Fibroblast of skin of left quadriceps (primary cell): ENCODE measurements around the gene CCNB2.

Experiments
- DNase-seq, 2 experiments: peaks; one replicate each; pipeline ENCODE4 v3.0.0-alpha.2; 2013; ENCODE audit warnings: low read depth in 2 of 2

CCNB2 gene

DNA sequence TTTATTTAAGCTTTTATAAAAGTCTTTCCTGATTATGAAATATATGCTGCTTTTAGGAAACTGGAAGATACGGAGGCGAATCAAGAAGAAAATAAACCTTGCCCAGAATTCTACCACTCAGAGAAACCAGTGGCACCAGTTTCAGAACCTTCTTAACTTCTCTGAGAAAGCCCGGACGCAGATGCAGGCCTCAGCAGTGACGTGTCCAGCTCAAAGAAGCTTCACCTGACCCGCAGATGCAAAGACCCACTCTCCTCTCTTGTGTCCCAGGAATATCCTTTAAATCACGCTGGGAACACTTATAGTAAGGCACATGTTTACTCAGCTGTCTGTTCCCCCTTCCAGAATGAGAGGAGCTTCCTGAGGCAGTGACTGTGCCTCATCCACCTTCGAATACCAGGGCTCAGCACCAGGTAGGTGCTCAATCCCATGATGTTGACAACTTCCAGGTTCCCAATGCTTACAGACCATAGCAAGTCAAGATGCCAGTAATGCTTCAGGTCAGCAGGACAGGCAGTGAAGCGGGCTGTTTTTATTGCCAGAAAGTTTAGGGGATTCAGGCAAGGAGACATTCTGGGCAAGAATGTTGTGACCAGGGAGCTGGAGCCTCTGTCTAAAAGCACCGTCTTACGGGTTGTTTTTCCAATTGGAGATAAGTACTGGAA is 61.8 kb downstream of the CCNB2 start:
- no peak for DNase-seq

DNA sequence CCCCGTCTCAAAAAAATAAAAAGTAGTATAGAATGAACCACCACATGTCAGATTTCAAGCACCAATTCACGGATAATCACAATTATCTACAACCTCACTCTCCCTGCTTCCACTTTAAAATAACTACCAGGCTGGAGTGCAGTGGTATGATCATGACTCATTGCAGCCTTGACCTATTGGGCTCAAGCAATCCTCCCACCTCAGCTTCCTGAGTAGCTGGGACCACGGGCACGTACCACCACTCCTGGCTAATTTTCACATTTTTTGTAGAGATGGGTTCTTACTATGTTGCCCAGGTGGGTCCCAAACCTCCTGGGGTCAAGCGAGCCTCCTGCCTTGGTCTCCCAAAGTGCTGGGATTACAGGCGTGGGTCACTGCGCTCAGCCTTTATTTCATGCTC is 63.6 kb downstream of the CCNB2 start:
- DNase-seq: no peak

DNA sequence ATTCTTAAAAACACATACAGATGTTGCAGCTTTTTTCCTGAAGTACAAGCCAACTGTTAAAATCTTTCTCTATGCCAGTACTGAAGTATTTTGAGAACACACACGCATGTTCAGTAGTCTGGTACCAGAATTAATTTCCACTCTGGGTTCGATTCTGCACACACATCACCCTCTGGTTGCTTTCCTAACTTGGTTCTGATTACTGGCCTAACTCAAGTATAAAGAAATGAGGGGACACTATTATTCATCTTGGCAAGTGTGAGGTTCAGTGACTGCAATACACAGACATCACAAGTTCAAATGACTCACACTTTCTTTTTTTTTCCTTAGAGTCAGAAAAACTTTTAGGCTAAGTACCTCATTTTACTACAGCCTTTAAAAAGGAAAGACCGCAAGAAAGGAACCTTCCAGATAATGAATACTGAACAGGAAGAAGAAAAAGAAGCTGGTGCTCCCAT is 64.3 kb downstream of the CCNB2 start:
- DNase-seq: peak in 1 of 2 experiments; percentile 40

DNA sequence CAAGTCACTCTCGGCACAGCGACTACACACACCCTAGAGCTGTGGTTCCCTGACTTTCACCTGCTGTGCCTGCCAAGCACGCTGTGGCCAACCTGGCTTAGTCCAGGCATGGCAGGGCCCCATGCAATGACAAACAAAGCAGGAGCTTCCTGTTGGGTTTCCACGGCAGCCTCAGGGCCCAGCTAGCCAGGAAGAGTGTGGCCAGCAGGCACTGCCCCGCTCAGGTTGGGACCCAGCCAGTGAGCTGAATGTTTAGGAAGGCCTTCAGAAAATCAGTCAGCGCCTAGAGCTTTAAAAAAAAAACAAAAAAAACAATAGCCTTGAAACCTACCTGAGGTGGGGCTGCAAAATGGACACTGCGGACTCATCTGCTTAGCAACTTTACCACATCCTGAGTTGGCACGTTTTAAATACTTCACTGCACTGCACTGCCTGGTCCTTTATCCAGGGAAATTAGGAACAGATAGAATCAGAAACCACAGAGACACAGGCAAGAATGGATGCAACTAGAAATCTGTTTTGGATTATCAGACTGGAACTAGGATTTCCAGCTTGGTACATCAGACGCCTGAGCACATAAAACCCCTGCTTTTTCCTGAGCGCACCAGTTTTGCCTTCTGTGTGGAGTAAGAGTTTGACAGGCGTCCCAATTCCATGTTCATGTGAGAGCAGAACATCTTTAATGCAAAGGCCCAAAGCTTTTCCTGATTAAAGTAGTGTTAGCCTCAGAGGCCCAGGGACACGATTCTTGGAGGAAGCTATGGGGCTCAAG is 65.5 kb downstream of the CCNB2 start:
- DNase-seq: peak; percentile 93

DNA sequence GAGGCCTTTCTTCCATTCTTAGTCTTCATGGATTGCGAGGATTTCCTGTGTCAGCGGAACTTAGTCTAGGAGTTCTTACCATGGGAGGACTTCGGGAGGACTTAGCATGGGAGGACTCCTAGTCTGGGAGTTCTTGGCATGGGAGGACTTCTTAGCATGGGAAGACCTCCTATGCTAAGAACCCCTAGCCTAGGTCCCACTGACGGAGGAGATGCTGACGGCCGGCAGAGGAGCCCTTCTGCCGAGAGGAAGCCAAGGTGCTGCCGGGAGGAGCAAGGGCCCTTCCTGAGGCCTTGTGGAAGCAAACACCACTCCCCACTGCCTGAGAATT is 66.1 kb downstream of the CCNB2 start:
- no peak for DNase-seq

DNA sequence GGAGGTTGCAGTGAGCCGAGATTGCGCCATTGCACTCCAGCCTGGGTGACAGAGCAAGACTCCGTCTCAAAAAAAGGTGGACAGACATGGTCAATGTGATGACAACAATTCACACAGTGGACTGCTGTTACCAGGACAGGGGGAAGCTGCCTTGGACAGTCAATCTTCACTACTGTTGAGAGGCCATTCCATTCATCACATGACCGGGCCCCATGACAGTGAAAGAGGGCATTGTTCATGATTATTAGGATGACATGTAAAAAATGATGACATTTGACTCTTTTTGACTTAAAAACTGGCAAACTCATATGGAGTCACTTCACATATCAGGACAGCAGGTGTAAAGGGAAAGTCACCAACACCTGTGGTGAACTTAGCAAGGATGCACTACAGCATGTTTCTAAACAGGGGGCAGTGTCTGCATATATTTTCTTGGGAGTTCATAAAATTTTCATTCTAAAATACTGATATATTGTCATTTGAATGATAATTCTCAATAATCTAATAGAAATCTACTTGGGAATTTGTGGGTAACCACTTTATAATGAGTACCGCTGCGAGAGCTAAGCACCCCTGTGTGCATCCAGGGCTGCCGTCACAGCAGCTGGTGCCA is 67.4 kb downstream of the CCNB2 start:
- no peak for DNase-seq

DNA sequence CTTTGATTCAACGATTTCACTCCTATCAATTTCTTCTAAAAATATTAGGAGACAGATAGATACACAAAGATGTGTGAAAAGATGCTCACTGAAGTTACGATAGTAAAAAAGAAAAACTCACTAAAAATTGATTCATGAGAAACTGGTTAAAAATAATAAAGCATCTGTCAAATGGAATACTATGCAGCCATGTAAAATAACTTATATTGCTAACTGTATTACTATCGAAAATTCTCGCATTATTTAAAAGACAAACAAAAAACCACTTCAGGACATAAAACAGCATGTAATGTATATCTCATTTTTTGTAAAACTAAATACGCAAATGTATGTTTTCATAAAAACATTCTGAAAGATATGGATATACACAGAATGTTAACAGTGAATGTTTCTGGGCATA is 68.2 kb downstream of the CCNB2 start:
- DNase-seq: no peak

DNA sequence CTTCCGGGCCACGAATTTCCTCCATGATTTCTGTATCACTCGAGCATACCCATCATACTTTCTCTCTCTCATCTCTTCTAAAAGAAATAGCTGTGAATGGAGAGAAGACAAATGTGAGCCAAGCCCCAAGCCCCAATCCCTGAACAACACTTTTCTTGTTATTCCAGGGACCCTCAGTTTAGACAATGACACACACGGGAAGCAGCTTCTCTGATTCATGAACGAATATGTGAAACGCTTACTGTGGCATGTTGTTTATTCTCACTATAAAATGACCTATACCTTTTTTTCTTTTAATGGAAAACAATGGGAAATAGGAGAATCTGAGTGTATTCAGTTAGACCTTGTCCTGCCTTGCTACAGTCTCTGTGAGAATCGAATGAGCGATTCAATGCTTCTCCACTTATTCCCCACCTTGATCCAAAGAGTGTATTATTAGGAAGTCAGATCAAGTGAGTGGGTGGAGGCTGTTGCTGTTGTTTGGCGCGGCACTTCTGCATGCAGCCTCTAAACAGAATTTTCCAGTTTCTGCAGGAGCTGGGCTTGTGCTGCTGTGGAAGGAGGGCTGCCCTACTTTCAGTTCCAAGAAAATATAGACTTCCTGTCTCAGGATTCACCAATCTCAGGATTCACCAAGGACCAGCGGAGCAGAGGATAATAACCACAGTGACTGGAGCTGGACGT is 69.3 kb downstream of the CCNB2 start:
- no peak for DNase-seq
